ENCODE measurements around the gene DMXL2. TPM values are rescaled to one million over a fixed set of nuclear protein-coding genes. Genes with fewer than 3 reads are reported as not detected.

Gene DMXL2
- total RNA-seq, 1 experiment from 2014 or later: 37.3 TPM

DNA sequence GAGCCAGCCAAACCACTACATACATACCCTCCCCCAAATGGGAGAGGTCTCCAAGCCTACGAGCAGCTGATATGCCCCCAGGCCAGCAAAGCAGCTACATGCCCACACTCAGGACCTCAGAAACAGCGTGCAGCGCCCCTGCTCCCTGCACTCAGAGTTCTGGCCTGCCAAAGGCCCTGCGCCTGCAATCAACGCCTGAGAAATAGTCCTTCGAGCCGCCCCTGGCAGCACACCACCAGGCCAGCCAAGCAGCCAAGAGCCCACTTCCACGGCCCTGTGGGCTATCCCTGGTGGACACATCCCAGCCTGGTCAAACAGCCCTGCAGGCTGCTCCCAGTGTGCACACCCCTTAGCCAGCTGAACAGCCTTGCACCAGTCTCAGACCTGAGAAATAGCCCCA, 139.1 kb downstream of the DMXL2 start:
- CTCF ChIA-PET: no interaction called here

DNA sequence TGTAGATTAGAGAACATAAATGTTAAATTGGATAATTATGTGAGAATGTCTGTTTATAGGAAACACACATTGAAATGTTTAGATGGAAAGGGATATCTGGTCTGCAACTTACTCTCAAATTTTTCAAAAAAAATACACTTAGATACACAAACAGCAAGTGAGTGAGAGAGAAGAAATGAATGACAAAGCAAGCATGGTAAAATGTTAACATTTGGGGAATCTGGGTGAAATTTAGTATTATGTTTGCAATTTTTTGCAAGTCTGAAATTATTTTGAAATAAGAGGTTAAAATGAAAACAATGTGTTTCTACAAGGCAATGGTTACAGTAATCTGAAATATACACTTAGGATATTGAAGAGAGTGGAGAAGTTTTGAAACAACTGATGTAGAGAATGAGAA, 146.8 kb downstream of the DMXL2 start:
- ATAC-seq (no peak), DNase-seq (ENCODE audit: low read depth, low spot score) (no peak)
- BruUV-seq (replicated peaks): no TSS peak
- no peaks in the 10 kb centered on the region for H3K27me3 ChIP-seq (ENCODE audit: control insufficient read depth, insufficient read depth, low read length)
- H3K4me1 ChIP-seq (ENCODE audit: control insufficient read depth, insufficient read depth, low read length): no peaks in the 10 kb centered on the region
- in situ Hi-C loops (cut with HindIII; ENCODE audit: low pct_unique_long_range_greater_than_20kb, low sequenced_read_pairs): no loop called here
- no peaks in the 10 kb centered on the region for H3K9me3 ChIP-seq (ENCODE audit: control insufficient read depth, insufficient read depth, low read depth, low read length)
- intact Hi-C loops (cut with micrococcal nuclease; ENCODE audit: unreplicated experiment): no loop called here
- H3K4me3 ChIP-seq (ENCODE audit: low read depth in 2 of 2, low read length in 2 of 2): no peak overlapping the region
- CTCF ChIA-PET: no interaction called here
- POLR2A ChIA-PET: no interaction called here
- no peak overlapping the region for H3K27ac ChIP-seq (ENCODE audit: low read length)
- H3K36me3 ChIP-seq (ENCODE audit: control insufficient read depth, insufficient read depth, low read length): peaks cover 14% of the 10 kb centered on the region; the same call in 1 of the 2 replicates
- TF ChIP-seq, protein P1, sequence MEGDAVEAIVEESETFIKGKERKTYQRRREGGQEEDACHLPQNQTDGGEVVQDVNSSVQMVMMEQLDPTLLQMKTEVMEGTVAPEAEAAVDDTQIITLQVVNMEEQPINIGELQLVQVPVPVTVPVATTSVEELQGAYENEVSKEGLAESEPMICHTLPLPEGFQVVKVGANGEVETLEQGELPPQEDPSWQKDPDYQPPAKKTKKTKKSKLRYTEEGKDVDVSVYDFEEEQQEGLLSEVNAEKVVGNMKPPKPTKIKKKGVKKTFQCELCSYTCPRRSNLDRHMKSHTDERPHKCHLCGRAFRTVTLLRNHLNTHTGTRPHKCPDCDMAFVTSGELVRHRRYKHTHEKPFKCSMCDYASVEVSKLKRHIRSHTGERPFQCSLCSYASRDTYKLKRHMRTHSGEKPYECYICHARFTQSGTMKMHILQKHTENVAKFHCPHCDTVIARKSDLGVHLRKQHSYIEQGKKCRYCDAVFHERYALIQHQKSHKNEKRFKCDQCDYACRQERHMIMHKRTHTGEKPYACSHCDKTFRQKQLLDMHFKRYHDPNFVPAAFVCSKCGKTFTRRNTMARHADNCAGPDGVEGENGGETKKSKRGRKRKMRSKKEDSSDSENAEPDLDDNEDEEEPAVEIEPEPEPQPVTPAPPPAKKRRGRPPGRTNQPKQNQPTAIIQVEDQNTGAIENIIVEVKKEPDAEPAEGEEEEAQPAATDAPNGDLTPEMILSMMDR (IDR thresholded peaks at IDR 0.05): no peak
- TF ChIP-seq SIN3A (IDR thresholded peaks at IDR 0.05; ENCODE audit: borderline replicate concordance, insufficient read depth, low read depth, low read length) (no peak), TCF7L2 (IDR thresholded peaks at IDR 0.05; ENCODE audit: low read depth, low read length) (no peak), POLR2AphosphoS5 (IDR thresholded peaks at IDR 0.05; ENCODE audit: low read depth, low read length) (no peak)
- TF ChIP-seq, protein P2, sequence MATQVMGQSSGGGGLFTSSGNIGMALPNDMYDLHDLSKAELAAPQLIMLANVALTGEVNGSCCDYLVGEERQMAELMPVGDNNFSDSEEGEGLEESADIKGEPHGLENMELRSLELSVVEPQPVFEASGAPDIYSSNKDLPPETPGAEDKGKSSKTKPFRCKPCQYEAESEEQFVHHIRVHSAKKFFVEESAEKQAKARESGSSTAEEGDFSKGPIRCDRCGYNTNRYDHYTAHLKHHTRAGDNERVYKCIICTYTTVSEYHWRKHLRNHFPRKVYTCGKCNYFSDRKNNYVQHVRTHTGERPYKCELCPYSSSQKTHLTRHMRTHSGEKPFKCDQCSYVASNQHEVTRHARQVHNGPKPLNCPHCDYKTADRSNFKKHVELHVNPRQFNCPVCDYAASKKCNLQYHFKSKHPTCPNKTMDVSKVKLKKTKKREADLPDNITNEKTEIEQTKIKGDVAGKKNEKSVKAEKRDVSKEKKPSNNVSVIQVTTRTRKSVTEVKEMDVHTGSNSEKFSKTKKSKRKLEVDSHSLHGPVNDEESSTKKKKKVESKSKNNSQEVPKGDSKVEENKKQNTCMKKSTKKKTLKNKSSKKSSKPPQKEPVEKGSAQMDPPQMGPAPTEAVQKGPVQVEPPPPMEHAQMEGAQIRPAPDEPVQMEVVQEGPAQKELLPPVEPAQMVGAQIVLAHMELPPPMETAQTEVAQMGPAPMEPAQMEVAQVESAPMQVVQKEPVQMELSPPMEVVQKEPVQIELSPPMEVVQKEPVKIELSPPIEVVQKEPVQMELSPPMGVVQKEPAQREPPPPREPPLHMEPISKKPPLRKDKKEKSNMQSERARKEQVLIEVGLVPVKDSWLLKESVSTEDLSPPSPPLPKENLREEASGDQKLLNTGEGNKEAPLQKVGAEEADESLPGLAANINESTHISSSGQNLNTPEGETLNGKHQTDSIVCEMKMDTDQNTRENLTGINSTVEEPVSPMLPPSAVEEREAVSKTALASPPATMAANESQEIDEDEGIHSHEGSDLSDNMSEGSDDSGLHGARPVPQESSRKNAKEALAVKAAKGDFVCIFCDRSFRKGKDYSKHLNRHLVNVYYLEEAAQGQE (IDR thresholded peaks at IDR 0.05; ENCODE audit: insufficient read depth in 1 of 2, low read depth in 2 of 2, low read length in 1 of 2): no peak

More for the DNA sequence above, 139.1 kb downstream of the DMXL2 start:
- POLR2A ChIA-PET: no interaction called here
- Histone ChIP-seq H3K36me3 (ENCODE audit: control insufficient read depth, insufficient read depth, low read length) (no peaks in the 10 kb centered on the region; the same call in 1 of the 2 replicates), H3K27ac (ENCODE audit: low read length) (no peak overlapping the region), H3K4me1 (ENCODE audit: control insufficient read depth, insufficient read depth, low read length) (no peaks in the 10 kb centered on the region), H3K27me3 (ENCODE audit: control insufficient read depth, insufficient read depth, low read length) (no peaks in the 10 kb centered on the region), H3K9me3 (ENCODE audit: control insufficient read depth, insufficient read depth, low read depth, low read length) (peaks cover 15% of the 10 kb centered on the region; the same call in 1 of the 2 replicates), H3K4me3 (ENCODE audit: low read depth in 2 of 2, low read length in 2 of 2) (no peak overlapping the region)
- BruUV-seq (replicated peaks): no TSS peak
- no peak; the same call in 1 of the 2 replicates for ATAC-seq
- intact Hi-C loops (cut with micrococcal nuclease; ENCODE audit: unreplicated experiment): no loop called here
- in situ Hi-C loops (cut with HindIII; ENCODE audit: low pct_unique_long_range_greater_than_20kb, low sequenced_read_pairs): no loop called here
- TF ChIP-seq TCF7L2 (IDR thresholded peaks at IDR 0.05; ENCODE audit: low read depth, low read length) (no peak), SIN3A (IDR thresholded peaks at IDR 0.05; ENCODE audit: borderline replicate concordance, insufficient read depth, low read depth, low read length) (no peak), POLR2AphosphoS5 (IDR thresholded peaks at IDR 0.05; ENCODE audit: low read depth, low read length) (no peak)
- TF ChIP-seq, protein P1 (IDR thresholded peaks at IDR 0.05): no peak
- TF ChIP-seq, protein P2 (IDR thresholded peaks at IDR 0.05; ENCODE audit: insufficient read depth in 1 of 2, low read depth in 2 of 2, low read length in 1 of 2): no peak
- no peak for DNase-seq (ENCODE audit: low read depth, low spot score)

Measured in Panc1 (cell line).